Omental fat pad (tissue), 4 donors: Measurements from ENCODE around the gene IRF2BP1. TPM values are rescaled to one million over a fixed set of nuclear protein-coding genes. Genes with fewer than 3 reads are reported as not detected.
"Not testable (repeated sequence)": the region's sequence is repeated elsewhere in the genome, so short reads cannot be mapped to it uniquely, and the experiment has no call there.

ENCODE experiments used
- ATAC-seq: fragments of 150-250 bp; one replicate; pipeline ENCODE4 v1.9.1; 2016; ENCODE audit warnings: mild to moderate bottlenecking, moderate library complexity; ENCODE audit not compliant: low FRiP score
- DNase-seq: peaks from one replicate; pipeline ENCODE4 v3.0.0-alpha.2; 2019; ENCODE audit warnings: low spot score
- total RNA-seq, 4 donors: library from RNA; depleted of rRNA; stranded (reverse); fragments of >200 nt; gene quantifications; one replicate each; pipeline ENCODE4 v1.1.0, GENCODE V29; 2016
- TF ChIP-seq, protein P1 (sequence below), 3 donors: fragments of 450-650 bp; IDR thresholded peaks; one replicate each; pipeline ENCODE4 v1.5.1; 2016 to 2017; ENCODE audit warnings: antibody characterized with exemption in 3 of 3, mild to moderate bottlenecking in 3 of 3, moderate library complexity in 2 of 3

IRF2BP1 gene
- total RNA-seq, 4 donors from 2014 or later, result 10.6 to 14.2 (median 11.2) TPM

DNA sequence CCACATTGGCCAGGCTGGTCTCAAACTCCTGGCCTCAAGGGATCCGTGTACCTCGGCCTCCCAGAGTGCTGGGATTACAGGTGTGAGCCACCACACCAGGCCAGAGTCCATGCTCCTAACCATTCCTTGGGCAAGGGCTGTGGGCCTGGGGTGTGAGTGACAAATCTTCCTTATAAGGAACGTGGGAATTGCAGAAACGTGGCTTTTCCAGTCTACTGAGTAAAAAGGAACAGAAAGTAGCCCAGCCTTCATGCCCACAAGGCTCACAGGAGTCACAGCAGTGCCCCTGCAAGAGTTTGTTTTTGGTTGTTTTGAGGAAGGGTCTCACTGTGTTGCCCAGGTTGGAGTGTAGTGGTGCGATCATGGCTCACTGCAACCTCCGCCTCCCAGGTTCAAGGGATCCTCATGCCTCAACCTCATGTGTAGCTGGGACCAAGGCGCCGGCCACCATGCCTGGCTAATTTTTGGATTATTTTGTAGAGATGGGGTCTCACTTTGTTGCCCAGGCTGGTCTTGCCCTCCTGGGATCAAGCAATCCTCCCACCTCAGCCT is 11.4 kb upstream of the IRF2BP1 start:
- ATAC-seq, result no peak
- no peak for DNase-seq
- TF ChIP-seq, protein P1, sequence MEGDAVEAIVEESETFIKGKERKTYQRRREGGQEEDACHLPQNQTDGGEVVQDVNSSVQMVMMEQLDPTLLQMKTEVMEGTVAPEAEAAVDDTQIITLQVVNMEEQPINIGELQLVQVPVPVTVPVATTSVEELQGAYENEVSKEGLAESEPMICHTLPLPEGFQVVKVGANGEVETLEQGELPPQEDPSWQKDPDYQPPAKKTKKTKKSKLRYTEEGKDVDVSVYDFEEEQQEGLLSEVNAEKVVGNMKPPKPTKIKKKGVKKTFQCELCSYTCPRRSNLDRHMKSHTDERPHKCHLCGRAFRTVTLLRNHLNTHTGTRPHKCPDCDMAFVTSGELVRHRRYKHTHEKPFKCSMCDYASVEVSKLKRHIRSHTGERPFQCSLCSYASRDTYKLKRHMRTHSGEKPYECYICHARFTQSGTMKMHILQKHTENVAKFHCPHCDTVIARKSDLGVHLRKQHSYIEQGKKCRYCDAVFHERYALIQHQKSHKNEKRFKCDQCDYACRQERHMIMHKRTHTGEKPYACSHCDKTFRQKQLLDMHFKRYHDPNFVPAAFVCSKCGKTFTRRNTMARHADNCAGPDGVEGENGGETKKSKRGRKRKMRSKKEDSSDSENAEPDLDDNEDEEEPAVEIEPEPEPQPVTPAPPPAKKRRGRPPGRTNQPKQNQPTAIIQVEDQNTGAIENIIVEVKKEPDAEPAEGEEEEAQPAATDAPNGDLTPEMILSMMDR (IDR thresholded peaks at IDR 0.05), result no peak

DNA sequence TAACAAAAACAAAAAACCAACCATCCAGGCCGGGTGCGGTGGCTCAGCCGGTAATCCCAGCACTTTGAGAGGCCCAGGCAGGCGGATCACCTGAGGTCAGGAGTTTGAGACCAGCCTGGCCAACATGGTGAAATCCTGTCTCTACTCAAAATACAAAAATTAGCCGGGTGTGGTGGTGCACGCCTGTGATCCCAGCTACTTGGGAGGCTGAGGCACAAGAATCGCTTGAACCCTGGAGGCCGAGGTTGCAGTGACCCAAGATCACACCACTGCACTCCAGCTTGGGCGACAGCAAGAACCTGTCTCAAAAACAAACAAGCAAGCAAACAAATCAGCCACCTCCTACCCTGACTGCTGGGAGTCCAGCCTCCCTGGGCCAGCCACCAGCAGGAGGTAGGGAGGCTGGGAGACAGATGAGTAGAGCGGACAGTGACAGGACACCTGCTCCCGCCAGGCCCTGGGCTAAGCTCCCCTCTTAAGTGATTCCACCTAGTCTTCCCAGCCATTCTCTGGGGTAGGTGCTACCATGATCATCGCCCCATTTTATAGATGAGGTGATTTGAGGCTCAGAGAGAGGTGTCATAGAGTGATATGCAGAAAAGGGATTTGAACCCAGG is 10.2 kb upstream of the IRF2BP1 start:
- ATAC-seq, result peak; percentile 53
- DNase-seq, result not testable (repeated sequence)

DNA sequence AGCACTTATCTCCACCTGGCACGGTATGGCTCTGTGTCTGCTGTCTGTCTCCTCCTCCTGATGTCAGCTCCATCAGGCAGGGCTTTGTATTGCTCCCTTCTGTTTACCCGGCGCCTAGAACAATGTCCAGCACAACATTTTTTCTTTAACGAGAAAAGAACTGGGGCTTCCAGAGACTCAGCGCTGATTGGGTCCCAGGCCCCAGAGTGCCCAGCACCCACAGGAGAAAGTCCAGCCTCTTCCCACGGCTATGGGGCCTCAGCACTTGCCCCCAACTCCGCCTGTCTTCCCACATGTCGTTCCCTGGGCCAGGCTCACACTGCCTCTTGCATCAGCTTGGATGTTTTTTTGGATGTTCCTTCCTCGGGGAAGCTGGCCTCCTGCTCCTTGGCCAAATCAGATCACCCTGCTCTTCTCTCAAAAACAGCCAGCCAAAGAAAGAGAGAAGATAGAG is 9.6 kb upstream of the IRF2BP1 start:
- DNase-seq (no peak), ATAC-seq (no peak)
- TF ChIP-seq, protein P1 (IDR thresholded peaks at IDR 0.05), result no peak

DNA sequence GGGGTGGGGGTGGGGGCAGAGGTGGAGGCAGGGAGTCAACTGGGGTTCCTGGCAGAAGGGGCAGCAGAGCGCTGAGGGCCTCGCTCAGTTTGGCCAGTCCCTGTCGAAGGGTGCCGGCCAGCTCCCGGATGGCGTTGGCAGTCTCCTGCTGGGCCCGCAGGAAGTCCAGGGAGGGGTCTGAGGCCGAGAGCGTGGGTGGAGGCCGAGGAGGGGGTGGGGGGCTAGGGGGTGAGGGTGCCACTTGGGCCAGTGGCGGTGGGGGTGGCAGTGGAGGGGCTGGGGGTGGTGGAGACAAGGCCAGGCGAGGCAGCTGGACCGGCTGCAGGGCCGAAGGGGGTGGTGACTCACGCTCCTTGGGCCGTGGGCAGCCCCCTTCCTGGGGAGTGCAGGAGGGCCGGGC is 4.9 kb upstream of the IRF2BP1 start:
- no peak for ATAC-seq
- TF ChIP-seq, protein P1 (IDR thresholded peaks at IDR 0.05), result no peak
- no peak for DNase-seq

DNA sequence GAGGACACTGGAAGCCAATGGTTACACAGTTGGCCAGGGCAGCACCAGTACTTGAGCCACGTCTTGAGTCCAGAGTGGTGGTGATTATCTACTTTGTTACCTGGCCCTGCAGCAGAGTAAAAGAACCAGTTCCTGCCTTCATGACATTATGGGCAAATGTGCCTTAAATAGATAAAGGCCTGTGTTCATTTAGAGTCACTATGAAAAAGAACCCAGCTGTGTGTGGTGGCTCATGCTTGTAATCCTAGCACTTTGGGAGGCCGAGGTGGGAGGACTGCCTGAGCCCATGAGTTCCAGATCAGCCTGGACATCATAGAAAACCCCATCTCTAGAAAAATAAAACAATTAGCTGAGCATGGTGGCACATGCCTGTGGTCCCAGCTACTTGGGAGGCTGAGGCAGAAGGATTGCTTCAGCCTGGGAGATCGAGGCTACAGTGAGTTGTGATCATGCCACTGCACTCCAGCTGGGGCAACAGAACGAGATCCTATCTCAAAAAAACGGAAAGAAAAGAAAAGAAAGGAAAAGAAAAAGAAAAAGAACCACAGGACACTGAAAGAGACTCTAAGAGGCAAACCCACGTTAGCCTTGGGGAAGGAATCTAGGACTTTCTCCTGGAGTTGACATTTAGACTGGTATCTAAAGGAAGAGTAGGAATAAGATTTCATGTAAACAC is 3.4 kb upstream of the IRF2BP1 start:
- DNase-seq (no peak), ATAC-seq (no peak)
- TF ChIP-seq, protein P1 (IDR thresholded peaks at IDR 0.05), result no peak

DNA sequence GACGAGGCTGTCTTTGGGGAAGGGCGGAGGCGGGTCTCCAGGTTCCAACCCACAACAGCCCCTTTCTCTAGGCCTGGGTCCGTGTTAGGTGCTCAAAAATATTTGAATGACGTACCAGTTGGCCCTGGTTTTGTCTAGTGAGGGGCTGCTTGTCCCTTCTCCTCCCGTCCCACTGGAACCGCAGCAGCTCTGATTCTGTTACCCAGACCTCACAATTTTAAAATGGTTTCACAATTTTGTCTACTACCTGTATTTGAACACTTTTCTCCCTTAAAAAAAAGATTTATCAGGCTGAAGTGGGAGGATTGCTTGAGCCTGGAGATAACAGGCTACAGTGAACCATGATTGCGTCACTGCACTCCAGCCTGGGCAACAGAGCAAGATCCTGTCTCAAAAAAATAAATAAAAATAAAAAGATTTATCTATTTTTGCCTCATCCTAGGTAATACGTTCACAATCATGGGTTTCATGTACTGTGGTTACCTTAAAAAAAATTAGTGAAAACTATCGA is 1.3 kb upstream of the IRF2BP1 start:
- TF ChIP-seq, protein P1 (IDR thresholded peaks at IDR 0.05), result no peak
- no peak for DNase-seq
- ATAC-seq, result no peak

DNA sequence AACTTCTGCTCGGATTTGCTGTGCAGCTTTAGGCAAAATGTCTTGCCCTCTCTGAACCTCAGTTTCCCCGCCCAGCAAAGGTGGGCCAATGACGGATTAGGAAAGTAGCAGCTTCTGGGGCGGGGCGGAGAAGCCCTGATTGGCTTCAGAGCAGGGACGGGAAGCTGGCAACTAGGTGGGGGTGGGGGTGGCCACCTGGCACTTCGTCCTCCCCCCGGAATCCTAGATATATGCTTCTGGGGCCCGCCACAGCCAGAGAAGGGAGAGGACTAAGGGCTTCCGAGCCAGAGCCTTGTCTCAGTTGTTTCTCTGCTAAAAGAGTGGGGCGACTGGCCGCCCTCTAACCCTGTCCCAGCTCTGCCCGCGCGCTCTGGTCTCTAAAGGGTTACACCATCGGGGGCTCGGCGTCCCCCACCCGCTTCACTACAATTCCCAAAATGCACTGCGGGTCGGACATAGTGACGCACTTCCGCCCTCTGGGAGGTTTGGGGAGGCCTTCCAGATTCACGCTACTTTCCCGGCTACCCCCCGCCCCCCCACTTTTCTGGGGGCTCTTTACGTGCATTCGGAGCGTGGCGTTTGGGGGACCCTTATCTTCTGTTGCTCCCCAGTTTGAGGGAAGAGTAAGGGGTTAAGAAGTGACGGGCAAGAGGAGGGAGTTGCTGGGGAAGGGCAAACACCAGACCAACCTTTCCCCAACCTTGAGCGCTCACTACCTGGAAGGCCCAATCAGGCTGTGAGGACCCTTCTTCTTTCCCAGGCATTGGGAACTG is 672 bp upstream of the IRF2BP1 start:
- TF ChIP-seq, protein P1 (IDR thresholded peaks at IDR 0.05), result no peak
- ATAC-seq (peak; percentile 81), DNase-seq (peak; percentile 85)
